Nephron progenitor cell (in vitro differentiated cells): ENCODE data around the gene ITIH5.

Experiments
- DNase-seq: peaks from one replicate; pipeline ENCODE4 v3.0.0; 2021
- H3K27ac Mint-ChIP-seq: 2 replicates; pipeline ENCODE4 v1.8.0; 2021; ENCODE audit warnings: mild to moderate bottlenecking, moderate library complexity, mixed read lengths
- H3K27me3 Mint-ChIP-seq: 2 replicates; pipeline ENCODE4 v1.8.0; 2021; ENCODE audit warnings: mild to moderate bottlenecking, low read depth, mixed read lengths; ENCODE audit not compliant: poor library complexity
- H3K36me3 Mint-ChIP-seq: 2 replicates; pipeline ENCODE4 v1.8.0; 2021; ENCODE audit warnings: low read depth, mixed read lengths
- H3K4me1 Mint-ChIP-seq: 2 replicates; pipeline ENCODE4 v1.8.0; 2021; ENCODE audit warnings: mixed read lengths
- H3K4me3 Mint-ChIP-seq: 2 replicates; pipeline ENCODE4 v1.8.0; 2021; ENCODE audit warnings: mild to moderate bottlenecking, moderate library complexity, mixed read lengths
- H3K9me3 Mint-ChIP-seq: 2 replicates; pipeline ENCODE4 v1.8.0; 2021; ENCODE audit warnings: mild to moderate bottlenecking, moderate library complexity, mixed read lengths
- TF ChIP-seq, protein P1 (sequence below): fragments of 200-600 bp; sonication (generic); IDR thresholded peaks from 2 replicates; pipeline ENCODE4 v1.5.0; 2021; ENCODE audit warnings: antibody characterized with exemption

ITIH5 gene

DNA sequence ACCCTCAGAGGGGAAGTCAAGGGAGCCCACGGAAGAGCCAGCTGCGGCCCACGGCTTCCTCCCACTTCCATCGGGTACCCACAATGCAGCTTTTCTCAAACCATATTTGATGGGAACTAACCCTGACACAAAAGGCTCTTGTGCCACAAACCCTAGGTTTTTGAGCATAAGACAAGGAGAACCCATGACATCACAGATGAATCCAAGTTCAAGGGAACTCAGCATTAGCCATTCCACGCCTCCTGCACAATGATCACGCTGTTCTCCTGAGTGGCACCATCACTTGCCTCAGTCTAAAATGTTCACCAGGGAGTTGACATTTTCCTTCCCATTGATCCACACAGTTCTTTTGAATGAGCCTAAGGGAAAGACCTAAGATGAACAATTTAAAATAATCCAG lies 70.4 kb downstream of the ITIH5 start:
- Mint-ChIP-seq H3K27me3 (peaks cover 18% of the 10 kb centered on the region), H3K4me3 (no peak overlapping the region), H3K36me3 (no peaks in the 10 kb centered on the region), H3K27ac (no peak overlapping the region), H3K4me1 (no peaks in the 10 kb centered on the region), H3K9me3 (no peaks in the 10 kb centered on the region)
- TF ChIP-seq, protein P1, sequence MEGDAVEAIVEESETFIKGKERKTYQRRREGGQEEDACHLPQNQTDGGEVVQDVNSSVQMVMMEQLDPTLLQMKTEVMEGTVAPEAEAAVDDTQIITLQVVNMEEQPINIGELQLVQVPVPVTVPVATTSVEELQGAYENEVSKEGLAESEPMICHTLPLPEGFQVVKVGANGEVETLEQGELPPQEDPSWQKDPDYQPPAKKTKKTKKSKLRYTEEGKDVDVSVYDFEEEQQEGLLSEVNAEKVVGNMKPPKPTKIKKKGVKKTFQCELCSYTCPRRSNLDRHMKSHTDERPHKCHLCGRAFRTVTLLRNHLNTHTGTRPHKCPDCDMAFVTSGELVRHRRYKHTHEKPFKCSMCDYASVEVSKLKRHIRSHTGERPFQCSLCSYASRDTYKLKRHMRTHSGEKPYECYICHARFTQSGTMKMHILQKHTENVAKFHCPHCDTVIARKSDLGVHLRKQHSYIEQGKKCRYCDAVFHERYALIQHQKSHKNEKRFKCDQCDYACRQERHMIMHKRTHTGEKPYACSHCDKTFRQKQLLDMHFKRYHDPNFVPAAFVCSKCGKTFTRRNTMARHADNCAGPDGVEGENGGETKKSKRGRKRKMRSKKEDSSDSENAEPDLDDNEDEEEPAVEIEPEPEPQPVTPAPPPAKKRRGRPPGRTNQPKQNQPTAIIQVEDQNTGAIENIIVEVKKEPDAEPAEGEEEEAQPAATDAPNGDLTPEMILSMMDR = no peak
- no peak for DNase-seq

DNA sequence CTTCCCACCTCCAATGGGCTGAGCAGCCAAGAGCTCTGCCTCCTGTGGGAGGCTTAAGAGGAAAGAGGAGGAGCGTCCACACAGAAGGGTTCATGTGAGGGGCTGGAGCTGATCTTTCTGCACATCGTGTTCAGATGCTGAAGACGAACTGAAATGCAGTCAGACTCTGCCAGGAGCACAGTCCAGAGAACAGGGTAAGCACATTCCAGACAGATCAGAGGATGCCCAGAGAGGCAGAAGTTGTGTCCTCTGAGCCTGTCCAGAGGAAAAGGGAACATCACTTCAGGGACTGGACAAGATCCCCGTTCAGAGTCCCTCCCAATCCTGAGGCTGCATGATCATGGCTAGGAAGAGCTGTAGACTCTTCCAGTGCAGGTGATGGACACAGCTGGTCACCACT lies 72.9 kb downstream of the ITIH5 start:
- no peak for DNase-seq
- H3K27me3 Mint-ChIP-seq = peaks cover 9% of the 10 kb centered on the region
- TF ChIP-seq, protein P1 = no peak
- no peaks in the 10 kb centered on the region for H3K4me1 Mint-ChIP-seq
- no peak overlapping the region for H3K4me3 Mint-ChIP-seq
- no peaks in the 10 kb centered on the region for H3K9me3 Mint-ChIP-seq
- H3K36me3 Mint-ChIP-seq = no peaks in the 10 kb centered on the region
- H3K27ac Mint-ChIP-seq = no peak overlapping the region

DNA sequence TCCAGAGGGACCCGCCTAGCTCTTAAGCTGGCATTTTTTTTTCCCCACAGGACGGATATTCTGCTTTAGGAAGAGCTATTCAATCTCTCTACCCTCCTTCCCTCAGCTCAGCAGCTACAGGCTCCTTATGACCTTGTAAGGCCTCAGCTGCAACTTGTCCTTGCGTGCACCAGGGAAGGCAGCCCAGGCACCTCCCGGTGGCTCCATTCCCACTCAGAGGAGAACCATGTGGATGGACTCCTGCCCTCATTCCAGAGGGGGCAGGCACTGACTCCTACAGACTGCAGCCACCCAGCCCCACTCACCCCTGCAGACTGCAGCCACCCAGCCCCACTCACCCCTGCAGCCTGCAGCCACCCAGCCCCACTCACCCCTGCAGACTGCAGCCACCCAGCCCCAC lies 73.7 kb downstream of the ITIH5 start:
- Mint-ChIP-seq H3K4me1 (no peaks in the 10 kb centered on the region), H3K27me3 (peaks cover 9% of the 10 kb centered on the region), H3K4me3 (no peak overlapping the region), H3K9me3 (no peaks in the 10 kb centered on the region), H3K27ac (no peak overlapping the region), H3K36me3 (no peaks in the 10 kb centered on the region)
- no peak for DNase-seq
- TF ChIP-seq, protein P1 = no peak

DNA sequence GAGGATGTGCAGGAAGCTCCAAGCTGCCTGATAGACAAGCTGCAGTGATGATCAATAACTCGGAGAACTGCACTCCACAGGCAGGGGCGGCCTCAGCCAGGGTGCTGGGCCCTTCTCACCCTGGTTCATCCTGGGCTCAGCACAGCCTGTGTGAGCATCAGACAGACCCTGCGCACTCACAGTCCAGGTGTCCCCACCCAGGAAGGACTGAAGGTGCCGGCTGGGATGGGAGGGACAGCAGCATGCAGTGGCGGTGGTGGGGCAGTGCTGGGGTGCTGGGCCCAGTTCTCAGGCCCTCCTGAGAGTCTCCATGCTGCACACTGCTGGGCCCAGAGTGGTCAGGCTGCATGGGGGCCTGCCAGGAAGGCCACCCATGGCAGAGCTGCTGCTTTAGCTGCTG lies 74.1 kb downstream of the ITIH5 start:
- TF ChIP-seq, protein P1 = no peak
- Mint-ChIP-seq H3K9me3 (no peaks in the 10 kb centered on the region), H3K4me1 (no peaks in the 10 kb centered on the region), H3K36me3 (no peaks in the 10 kb centered on the region), H3K27ac (no peak overlapping the region), H3K4me3 (no peak overlapping the region), H3K27me3 (peaks cover 12% of the 10 kb centered on the region)
- no peak for DNase-seq

DNA sequence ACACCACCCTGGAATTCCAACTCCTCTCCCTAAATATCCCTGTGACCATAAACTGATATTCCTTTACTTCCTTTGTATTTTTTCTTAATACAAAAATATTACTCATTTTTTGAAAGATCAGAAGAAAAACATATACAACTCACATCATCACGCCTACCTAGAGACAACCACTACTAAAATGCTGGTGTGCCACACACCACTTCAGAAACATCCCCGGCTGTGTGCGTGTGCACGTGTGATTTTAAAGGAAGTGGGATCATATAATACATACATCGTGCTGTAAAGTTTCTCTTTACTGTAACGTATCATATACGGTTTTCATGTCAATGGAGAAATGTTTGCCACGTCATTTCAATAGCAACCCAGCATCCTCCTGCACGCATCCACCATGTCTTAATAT lies 76.5 kb downstream of the ITIH5 start:
- DNase-seq = no peak
- Mint-ChIP-seq H3K27me3 (peaks cover 13% of the 10 kb centered on the region), H3K4me3 (no peak overlapping the region), H3K36me3 (no peaks in the 10 kb centered on the region), H3K27ac (no peak overlapping the region), H3K9me3 (no peaks in the 10 kb centered on the region), H3K4me1 (no peaks in the 10 kb centered on the region)
- TF ChIP-seq, protein P1 = no peak

DNA sequence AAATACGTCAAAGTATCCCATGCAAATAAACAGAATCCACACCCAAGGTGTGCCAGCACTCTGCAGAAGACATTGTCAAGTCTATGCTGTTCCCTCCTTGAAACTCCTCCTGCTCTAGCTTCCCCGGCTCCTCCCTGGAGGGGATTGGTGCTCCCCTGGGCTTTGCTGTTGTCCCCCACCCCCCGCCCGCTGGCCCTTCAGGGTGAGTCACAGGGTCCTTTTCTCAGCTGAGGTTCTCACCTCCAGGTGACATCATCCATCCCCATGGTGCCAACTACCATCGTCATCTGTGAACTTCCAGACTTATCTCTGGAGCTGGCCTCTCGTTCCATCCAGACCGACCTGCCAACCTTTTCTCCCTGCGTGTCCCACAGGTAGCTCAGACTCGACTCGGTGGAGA lies 77.0 kb downstream of the ITIH5 start:
- TF ChIP-seq, protein P1 = no peak
- Mint-ChIP-seq H3K9me3 (no peaks in the 10 kb centered on the region), H3K4me1 (no peaks in the 10 kb centered on the region), H3K36me3 (no peaks in the 10 kb centered on the region), H3K4me3 (no peak overlapping the region), H3K27me3 (peaks cover 16% of the 10 kb centered on the region), H3K27ac (no peak overlapping the region)
- DNase-seq = no peak
